Bronchial epithelial cell (primary cell): Measurements from ENCODE around the gene ASIC1. TPM values are rescaled to one million over a fixed set of nuclear protein-coding genes. Genes with fewer than 3 reads are reported as not detected.

ENCODE experiments used
- DNase-seq: peaks from one replicate; pipeline ENCODE4 v3.0.0-alpha.2; 2010; ENCODE audit warnings: low read depth
- FAIRE-seq: peaks from 2 replicates; lab custom pipeline; 2011; peaks lifted over from hg19 to GRCh38; lab: Jason Lieb, UNC
- H3K27me3 ChIP-seq: 2 replicates; pipeline ENCODE4 v1.5.1; 2011; ENCODE audit warnings: low read length; ENCODE audit not compliant: control insufficient read depth, insufficient read depth
- H3K36me3 ChIP-seq: 2 replicates; pipeline ENCODE4 v1.5.1; 2011; ENCODE audit warnings: low read length; ENCODE audit not compliant: control insufficient read depth, insufficient read depth
- H3K4me3 ChIP-seq: 2 replicates; pipeline ENCODE4 v1.5.1; 2011; ENCODE audit warnings: mild to moderate bottlenecking, low read depth, low read length, control low read depth
- CTCF ChIP-seq: IDR thresholded peaks from 2 replicates; pipeline ENCODE4 v1.5.1; 2011; ENCODE audit warnings: mild to moderate bottlenecking, moderate library complexity, low read length, control low read depth, inconsistent platforms; ENCODE audit not compliant: insufficient read depth, severe bottlenecking
- total RNA-seq: library from RNA; depleted of rRNA; stranded (reverse); fragments of >200 nt; gene quantifications from 2 replicates; pipeline ENCODE4 v1.2.1, GENCODE V29; 2014

Gene ASIC1
- total RNA-seq, 1 donor from 2014 or later, result 1.3 TPM

GRCh38 chr12:50059440-50060119 lies 2.2 kb downstream of the ASIC1 start:
- no peak for TF ChIP-seq CTCF
- no peaks in the 10 kb centered on the region for H3K36me3 ChIP-seq
- no peak overlapping the region for H3K4me3 ChIP-seq
- FAIRE-seq (no peak), DNase-seq (no peak)
- no peaks in the 10 kb centered on the region for H3K27me3 ChIP-seq

GRCh38 chr12:50060120-50060468 lies 2.7 kb downstream of the ASIC1 start:
- FAIRE-seq (no peak), DNase-seq (no peak)
- Histone ChIP-seq H3K27me3 (no peaks in the 10 kb centered on the region), H3K4me3 (no peak overlapping the region), H3K36me3 (no peaks in the 10 kb centered on the region)
- TF ChIP-seq CTCF, result no peak

GRCh38 chr12:50061171-50061570 lies 3.8 kb downstream of the ASIC1 start:
- no peak for TF ChIP-seq CTCF
- no peaks in the 10 kb centered on the region for H3K27me3 ChIP-seq
- DNase-seq, result no peak
- FAIRE-seq, result peak; percentile 92
- H3K4me3 ChIP-seq, result no peak overlapping the region
- no peaks in the 10 kb centered on the region for H3K36me3 ChIP-seq

GRCh38 chr12:50061946-50062686 lies 4.7 kb downstream of the ASIC1 start:
- H3K36me3 ChIP-seq, result no peaks in the 10 kb centered on the region
- peak; percentile 32 for FAIRE-seq
- no peak overlapping the region for H3K4me3 ChIP-seq
- TF ChIP-seq CTCF, result no peak
- DNase-seq, result no peak
- no peaks in the 10 kb centered on the region for H3K27me3 ChIP-seq

- DNase-seq (no peak), FAIRE-seq (peak; percentile 64)
Measured at GRCh38 chr12:50062728-50063460, 5.5 kb downstream of the ASIC1 start.

More at GRCh38 chr12:50062728-50063460, 5.5 kb downstream of the ASIC1 start:
- H3K36me3 ChIP-seq, result no peaks in the 10 kb centered on the region
- no peaks in the 10 kb centered on the region for H3K27me3 ChIP-seq
- no peak for TF ChIP-seq CTCF
- no peak overlapping the region for H3K4me3 ChIP-seq
